GM12873 (cell line): ENCODE results near the gene CD81.

Experiments
- TF ChIP-seq, protein P1 (sequence below): IDR thresholded peaks from 2 replicates; pipeline ENCODE4 v1.5.1; 2012; ENCODE audit warnings: low read depth, mild to moderate bottlenecking, moderate library complexity, low read length, control low read depth; ENCODE audit not compliant: insufficient read depth; ENCODE audit errors: missing control alignments

Gene CD81

DNA sequence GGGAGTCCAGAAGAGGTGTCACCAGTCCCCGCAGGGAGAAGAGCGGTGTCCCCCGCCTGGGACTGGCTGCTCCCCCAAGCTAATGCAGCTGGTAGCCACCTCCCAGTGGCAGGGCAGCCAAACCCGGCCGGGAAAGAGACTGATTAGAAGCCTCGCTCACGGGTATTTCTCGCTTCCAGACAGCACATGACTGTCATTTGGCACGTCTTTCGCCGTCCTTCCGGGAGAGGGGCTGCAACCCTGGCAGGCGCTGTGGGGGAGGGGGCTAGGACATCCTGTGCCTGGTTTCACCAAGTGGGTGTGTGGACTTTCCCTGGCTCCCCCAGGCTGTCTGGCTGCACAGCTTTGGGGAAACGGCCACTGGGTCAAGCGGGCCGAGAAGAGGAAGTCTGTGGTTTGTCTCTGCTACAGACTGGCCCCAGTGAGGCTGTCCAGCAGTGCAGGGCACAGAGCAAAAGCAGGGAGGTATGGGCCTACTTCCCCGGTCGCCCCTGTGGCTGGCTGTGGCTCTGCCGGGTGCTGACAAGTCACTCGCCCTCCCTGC, 3.8 kb downstream of the CD81 start:
- TF ChIP-seq, protein P1, sequence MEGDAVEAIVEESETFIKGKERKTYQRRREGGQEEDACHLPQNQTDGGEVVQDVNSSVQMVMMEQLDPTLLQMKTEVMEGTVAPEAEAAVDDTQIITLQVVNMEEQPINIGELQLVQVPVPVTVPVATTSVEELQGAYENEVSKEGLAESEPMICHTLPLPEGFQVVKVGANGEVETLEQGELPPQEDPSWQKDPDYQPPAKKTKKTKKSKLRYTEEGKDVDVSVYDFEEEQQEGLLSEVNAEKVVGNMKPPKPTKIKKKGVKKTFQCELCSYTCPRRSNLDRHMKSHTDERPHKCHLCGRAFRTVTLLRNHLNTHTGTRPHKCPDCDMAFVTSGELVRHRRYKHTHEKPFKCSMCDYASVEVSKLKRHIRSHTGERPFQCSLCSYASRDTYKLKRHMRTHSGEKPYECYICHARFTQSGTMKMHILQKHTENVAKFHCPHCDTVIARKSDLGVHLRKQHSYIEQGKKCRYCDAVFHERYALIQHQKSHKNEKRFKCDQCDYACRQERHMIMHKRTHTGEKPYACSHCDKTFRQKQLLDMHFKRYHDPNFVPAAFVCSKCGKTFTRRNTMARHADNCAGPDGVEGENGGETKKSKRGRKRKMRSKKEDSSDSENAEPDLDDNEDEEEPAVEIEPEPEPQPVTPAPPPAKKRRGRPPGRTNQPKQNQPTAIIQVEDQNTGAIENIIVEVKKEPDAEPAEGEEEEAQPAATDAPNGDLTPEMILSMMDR = no peak

DNA sequence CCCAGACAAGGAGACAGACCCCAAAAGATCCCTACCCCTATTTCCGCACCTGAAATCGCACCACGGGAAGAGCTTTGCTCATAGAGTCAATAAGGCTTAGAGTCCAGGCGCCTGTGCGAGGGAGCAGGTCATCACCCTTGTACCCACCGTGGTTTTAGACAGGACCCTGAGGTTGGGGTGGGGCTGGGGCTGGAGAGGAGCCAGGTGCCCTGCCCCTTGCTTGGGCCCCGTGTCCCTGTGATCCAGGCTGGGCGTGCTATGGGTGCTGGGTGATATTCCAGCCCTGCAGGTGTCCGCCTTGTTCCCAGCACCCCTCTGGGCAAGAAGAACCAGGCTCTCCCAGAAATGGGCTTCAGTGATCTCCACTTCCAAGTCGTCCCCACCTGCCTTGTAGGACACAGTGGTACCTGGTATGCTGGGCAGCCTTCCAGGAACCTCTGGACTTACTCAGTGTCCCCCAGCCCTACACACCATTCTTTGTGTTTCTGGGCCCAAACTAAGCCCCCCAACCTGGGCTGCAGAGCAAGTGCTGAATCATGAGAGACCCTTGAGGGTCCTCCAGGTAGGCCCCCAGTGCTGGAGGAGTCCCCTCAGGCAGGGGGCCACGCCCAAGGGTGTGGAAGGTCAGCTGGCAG, 4.5 kb downstream of the CD81 start:
- TF ChIP-seq, protein P1 = no peak

DNA sequence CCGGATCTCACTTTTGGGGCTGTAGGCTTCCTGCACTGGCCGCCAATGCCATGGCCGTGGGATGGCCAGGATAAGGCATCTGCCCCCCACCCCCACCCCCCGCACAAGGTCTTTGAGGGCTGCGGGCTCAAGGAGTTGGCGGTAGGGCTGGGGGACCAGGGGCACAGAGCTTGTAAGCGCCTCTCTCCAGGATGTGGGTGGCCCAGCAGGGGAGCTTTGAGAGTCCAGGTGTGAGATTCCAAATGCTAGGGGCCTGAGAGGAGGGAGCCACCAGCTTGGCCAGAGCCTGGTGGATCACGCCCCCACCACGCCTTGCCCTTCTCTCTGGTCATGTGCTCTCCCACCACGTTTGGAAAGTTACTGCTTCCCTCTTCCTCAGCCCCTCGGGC, 5.0 kb downstream of the CD81 start:
- TF ChIP-seq, protein P1 = no peak

DNA sequence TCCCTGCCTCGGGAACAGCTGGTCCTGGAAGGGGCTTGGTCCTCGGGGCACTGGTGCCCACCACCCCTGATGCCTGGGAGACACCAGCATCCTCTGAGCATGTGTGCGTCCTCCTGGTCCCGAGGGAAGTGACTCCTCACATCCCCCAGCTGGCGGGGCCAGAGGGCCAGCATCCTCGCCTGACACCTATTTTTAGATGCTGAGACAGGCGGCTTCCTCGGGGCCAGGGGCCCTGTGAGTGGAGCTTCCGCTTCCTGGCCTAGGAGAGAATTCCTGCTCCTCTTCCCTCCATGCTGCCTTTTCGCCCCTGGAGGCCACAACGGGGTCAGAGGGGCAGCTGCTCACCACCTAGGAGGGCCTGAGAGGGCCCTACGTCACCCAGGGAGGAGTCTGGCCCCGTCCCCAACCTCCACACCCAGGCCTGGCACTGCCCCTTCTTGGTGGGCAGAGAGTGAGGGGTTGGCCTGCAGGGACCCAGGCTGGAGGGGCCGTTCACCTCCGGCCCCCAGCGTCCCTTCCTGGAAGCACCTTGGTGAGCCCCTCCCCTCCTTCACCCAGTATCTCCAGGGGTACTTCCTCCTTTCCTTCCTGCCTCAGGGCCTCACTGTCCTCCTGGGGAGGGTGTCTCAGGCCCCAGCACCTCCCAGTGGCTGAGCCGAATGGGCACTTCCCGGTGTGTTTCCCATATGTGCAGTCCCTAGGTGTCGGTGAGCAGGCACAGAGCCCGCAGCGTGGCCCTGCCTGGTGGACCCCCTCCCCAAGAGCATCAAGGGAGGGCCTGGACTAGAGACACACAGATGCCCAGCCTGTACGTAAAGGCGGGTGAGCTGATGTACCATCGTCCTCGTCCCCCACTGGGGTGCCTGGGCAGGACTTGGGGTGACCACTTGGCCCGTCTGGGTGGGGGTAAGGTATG, 6.1 kb downstream of the CD81 start:
- TF ChIP-seq, protein P1 = no peak

DNA sequence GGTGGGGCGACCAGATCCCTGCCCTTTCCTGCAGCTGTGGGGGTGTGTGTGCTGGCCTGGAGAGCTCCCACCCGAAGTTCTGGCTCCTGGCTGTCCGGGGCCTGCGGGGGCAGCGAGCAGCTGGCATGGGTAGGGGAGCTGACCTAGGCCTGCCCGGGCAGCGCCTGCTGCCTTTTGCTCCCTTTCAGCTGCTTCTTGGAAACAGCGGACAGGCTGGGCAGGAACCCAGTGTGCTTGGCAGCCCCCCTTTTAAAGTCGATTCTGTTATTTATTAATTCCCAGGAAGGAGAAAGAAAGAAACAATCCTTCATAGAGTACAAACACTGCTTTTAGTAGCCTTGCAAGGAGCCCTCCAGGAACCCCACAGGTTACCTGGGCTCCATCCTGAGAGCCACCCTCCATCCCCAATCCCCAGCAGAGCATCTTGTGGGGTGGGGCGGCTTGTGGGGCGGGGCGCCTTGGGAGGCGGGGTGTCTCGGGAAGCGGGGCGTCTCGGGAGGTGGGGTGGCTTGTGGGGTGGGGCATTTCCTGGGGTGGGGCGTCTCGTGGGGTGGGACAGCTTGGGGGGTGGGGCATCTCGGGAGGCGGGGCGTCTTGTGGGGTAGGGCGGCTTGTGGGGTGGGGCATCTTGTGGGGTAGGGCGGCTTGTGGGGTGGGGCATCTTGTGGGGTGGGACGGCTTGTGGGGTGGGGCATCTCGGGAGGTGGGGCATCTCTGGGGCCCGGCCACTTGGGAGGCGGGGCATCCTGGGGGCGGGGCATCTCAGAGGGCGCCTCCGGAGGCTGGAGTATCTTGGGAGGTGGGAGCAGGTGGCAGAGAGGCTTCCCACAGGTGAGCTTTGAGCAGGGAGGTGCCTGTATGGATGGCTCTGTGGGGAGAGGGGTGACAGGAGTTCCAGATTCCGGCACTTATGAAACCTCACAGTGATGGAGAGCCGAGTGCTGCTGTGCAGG, 7.0 kb downstream of the CD81 start:
- TF ChIP-seq, protein P1 = no peak

DNA sequence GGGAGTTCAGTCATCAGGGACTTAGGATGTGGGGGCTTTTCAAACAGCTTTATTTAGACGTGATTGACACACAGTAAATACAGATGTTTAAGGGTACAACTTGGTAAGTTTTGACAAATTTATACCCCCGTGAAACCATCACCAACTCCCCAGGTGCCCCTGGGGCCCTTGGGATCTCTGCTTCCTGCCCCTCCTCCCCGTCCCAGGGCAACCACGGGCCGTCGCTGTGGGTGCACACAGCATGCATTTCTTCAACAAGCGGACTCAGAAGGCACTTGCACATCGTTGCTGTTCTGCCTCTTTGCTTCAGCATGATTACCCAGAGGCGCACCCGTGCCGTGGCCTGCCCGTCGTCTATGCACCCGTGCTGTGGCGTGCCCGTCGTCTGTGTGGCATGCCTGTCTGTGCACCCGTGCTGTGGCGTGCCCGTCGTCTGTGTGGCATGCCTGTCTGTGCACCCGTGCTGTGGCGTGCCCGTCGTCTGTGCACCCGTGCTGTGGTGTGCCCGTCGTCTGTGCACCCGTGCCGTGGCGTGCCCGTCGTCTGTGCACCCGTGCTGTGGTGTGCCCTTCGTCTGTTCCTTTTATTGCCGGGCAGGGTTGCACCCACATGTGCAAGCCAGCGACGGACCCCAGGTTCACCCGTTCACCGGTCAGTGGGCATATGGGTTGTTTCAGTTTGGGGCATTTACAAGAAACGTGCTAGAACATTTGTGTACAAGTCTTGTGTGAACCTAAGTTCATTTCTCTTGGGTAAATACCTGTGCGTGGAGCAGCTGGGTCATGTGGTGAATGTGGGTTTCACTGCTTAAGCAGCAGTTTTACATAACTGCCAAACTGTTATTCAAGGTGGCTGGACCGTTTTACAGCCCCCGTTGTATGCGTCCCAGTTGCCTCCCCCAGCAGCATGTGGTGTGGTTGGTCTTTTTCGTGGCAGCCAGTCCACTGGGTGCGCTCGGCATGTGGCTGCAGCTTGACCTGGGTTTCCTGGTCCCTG, 8.3 kb downstream of the CD81 start:
- TF ChIP-seq, protein P1 = no peak
